ENCODE data around the gene SCYGR8.

DNA sequence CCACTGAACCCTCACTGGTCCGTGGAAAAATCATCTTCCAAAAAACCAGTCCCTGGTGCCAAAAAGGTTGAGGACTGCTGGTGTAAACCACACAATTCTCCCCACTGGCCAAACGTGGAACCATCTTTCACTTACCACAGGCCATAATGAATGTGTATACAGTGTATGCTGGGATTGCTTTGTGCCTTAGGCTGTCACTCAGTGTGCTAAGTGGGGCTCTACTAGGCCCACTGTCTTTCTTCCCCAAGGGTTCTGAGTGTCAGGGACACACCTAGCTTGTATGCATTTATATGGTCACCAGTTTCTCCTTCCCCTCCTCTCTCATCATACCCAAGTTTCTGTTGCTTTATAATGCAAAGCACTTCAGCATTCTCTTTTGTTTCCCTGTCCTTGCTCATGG, 27.2 kb downstream of the SCYGR8 start:
- TF ChIP-seq, protein P1, sequence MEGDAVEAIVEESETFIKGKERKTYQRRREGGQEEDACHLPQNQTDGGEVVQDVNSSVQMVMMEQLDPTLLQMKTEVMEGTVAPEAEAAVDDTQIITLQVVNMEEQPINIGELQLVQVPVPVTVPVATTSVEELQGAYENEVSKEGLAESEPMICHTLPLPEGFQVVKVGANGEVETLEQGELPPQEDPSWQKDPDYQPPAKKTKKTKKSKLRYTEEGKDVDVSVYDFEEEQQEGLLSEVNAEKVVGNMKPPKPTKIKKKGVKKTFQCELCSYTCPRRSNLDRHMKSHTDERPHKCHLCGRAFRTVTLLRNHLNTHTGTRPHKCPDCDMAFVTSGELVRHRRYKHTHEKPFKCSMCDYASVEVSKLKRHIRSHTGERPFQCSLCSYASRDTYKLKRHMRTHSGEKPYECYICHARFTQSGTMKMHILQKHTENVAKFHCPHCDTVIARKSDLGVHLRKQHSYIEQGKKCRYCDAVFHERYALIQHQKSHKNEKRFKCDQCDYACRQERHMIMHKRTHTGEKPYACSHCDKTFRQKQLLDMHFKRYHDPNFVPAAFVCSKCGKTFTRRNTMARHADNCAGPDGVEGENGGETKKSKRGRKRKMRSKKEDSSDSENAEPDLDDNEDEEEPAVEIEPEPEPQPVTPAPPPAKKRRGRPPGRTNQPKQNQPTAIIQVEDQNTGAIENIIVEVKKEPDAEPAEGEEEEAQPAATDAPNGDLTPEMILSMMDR (conservative IDR thresholded peaks at IDR 0.05), result no peak
- no peak for TF ChIP-seq ZFX (IDR thresholded peaks at IDR 0.05)
